Measurements from ENCODE around the gene ARHGAP28.

- TF ChIP-seq, protein P1, sequence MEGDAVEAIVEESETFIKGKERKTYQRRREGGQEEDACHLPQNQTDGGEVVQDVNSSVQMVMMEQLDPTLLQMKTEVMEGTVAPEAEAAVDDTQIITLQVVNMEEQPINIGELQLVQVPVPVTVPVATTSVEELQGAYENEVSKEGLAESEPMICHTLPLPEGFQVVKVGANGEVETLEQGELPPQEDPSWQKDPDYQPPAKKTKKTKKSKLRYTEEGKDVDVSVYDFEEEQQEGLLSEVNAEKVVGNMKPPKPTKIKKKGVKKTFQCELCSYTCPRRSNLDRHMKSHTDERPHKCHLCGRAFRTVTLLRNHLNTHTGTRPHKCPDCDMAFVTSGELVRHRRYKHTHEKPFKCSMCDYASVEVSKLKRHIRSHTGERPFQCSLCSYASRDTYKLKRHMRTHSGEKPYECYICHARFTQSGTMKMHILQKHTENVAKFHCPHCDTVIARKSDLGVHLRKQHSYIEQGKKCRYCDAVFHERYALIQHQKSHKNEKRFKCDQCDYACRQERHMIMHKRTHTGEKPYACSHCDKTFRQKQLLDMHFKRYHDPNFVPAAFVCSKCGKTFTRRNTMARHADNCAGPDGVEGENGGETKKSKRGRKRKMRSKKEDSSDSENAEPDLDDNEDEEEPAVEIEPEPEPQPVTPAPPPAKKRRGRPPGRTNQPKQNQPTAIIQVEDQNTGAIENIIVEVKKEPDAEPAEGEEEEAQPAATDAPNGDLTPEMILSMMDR (IDR thresholded peaks at IDR 0.05) = no peak
- TF ChIP-seq POLR2AphosphoS5 (IDR thresholded peaks at IDR 0.05) (no peak), POLR2A (IDR thresholded peaks at IDR 0.05; ENCODE audit: low read depth) (no peak)
Measured at GRCh38 chr18:6737833-6738232, 8.3 kb downstream of the ARHGAP28 start.
